RKO (cell line): Measurements from ENCODE around the gene SMARCD3.
A peak's percentile ranks its signal among the peaks of the same experiment; 100 is the strongest.

ENCODE experiments used
- DNase-seq: peaks from one replicate; pipeline ENCODE4 v3.0.0-alpha.2; 2016; ENCODE audit warnings: low spot score

Gene SMARCD3

DNA sequence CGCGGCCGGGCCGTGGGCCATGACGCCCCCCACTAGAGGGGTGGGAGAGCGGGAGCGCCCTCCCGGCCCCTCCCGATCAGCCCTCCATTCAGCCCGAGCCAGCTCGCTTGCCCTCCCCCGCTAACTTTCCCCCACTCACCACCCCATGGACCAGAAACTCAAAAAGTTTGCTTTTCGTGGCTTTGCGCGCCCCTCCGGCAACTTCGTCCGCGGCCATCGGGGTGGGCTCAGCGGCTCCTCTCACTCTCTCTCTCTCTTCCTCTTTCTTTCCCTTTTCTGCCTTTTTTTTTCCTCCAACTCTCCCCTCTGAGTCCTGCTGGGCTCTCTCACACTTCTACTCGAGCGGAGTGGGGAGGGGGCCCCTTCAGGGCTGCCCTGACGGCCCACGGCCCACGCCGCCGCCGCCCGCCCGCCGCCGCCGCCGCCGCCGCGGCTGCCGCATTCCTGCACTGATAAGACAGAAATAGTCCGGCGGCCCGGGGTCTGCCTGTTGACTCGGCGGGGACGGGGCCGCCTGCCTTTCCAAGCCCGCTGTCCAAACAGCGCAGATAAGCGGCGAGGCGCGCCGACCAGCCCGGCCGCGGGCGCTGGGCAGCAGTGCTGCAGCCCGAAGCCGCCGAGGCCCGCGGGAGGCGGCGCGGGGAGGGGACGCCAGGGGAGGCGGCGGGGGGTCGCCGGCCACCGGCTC lies at the start of gene SMARCD3:
Gene SMARCD3, minus strand, starts transcription at position 349 of the 688 bp plus-strand sequence. Its CDS starts 132 bp downstream, at position 217.
- DNase-seq = peak; percentile 52

DNA sequence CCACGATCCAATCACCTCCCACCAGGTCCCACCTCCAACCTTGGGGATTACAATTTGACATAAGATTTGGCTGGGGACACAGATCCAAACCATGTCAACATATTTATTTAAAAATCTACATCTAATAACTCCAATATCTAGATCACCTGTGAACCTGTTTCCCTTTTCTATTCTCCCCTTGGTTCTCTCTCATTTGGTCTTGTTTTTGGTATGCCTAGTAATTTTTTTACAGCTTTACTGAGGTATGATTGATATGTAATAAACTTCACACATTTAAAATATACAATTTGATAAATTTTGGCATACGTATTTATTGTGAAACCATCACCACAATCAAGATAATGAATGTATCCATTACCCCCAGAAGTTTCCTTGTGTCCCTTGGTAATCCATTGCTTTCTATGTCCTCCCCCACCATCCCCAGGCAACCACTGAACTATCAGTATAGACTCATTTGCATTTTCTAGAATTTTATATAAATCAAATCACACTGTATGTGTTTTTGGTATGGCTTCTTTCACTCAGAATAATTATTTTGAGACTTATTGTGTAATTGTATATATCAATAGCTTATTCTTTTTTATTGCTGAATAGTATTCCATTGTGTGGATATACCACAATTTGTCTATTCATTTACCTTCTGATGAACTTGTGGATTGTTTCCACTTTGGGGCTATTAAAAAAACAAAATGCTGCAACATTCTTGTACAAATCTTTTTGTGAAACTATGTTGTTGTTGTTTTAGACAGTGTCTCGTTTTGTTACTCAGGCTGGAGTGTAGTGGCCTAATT lies 47.9 kb upstream of the SMARCD3 start:
- DNase-seq = no peak

DNA sequence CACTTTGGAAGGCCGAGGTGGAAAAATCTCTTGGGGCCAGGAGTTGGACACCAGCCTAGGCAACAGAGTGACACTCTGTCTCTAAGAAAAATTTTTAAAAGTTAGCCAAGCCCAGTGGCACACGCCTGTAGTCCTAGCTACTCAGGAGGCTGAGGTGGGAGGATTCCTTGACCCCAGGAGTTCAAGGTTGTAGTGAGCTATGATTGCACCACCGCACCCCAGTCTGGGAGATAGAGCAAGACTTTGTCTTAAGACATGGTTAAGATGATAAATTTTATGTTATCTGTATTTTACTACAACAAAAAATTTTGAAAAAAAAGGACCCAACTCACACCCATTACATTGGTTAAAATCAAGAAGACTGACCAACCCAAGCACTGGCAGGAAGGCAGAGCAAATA lies 44.4 kb upstream of the SMARCD3 start:
- no peak for DNase-seq

DNA sequence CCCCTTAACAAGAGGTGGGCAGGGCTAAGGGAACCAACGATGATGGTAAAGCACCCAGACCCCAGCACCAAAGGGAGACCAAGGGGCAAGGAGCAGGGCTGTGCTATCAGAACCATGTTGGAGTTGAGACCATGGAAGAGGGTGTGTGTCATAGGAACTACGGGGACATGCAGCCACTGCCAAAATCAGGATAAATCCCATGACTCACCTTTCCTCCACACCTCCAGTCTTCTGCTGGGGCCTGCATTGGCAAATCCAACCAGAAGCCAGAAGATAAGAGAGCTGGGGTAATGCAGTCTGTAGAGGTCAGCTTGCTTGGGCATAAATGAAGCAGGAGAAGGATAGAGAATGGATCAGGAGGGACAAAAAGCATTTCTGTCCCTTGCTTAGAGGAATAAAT lies 42.7 kb upstream of the SMARCD3 start:
- DNase-seq = no peak

DNA sequence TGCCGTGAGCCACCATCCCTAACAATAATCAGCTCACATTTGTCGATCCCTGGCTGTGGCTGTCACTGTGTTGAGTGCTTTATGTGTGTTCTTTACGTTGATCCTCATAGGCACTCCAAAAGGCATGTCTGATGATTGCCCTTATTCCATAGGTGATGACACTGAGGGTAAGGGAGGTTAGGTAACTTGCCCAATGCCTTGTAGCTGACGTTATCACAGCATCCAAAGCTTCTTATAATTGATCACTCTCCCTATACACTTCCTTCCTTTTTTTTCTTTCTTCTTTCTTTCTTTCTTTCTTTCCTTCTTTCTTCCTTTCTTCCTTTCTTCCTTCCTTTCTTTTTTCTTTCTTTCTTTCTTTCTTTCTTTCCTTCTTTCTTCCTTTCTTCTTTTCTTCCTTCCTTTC lies 41.9 kb upstream of the SMARCD3 start:
- DNase-seq = no peak

DNA sequence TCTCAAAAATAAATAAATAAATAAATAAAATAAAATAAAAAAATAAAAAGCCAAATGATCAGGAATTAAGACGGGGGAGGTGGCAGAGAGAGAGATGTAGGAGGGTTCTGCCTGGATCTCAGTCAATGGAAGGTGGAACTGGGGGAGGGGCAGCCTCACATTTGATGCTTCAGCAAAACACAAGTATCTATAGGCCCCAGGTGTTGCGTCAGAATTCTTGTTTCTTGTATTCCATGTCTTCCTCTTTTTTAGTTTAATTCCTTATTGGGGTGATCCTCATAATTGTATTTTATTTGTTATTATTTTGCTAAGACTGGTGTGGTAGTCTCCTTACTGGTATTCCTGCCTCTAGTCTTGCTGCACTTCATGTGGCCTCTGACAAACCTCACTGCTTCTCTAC lies 41.4 kb upstream of the SMARCD3 start:
- DNase-seq = no peak

DNA sequence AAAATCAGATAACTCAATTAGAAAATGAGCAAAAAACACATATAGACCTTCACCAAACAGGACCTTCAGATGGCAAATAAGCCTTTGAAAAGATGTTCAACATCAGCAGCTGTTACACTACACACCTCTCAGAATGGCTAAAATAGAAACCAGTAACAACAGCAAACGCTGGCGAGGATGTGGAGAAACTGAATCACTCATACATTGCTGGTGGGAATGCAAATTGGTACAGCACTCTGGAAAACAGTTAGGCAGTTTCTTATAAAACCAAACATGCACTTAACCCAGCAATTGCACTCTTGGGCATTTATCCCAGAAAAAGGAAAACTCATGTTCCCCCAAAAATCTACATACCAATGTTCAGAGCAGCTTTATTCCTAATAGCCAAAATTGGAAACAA lies 37.7 kb upstream of the SMARCD3 start:
- no peak for DNase-seq

DNA sequence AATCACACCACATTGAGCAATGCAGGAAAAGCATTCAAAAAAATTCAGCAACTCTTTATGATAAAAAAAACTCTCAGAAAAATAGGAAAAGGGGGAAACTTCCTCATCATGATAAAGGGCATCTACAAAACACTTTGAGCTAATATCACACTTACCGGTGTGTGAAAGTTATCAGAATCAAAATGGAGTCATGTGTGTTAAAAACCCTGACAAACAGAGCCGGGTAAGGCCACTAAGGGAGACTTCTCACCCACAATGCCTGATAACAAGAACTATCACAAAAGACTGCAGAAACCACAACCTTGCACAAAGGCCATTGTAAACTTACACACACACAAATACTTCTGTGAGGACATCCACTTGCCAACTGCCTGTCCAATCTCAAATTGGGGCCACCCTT lies 34.8 kb upstream of the SMARCD3 start:
- no peak for DNase-seq

DNA sequence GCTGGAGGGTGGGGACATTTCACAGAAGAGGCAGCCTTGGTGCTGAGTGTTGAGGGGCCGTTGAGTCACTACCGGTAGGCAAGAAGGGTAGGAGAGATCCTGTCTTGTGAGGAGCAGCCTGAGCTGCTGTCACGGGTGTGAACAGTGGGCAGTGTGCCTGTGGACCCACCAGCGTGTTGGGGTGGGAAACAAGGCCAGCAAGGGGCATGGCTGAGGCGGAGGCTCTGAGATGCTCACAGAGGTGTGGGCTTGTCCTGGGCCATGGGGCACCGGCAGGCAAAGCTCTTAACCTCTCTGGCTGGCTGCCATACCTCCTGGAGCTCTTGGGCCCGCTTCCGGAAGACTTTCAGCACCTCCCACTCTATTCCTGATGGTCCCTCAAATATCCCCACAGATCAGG lies 33.6 kb upstream of the SMARCD3 start:
- no peak for DNase-seq

DNA sequence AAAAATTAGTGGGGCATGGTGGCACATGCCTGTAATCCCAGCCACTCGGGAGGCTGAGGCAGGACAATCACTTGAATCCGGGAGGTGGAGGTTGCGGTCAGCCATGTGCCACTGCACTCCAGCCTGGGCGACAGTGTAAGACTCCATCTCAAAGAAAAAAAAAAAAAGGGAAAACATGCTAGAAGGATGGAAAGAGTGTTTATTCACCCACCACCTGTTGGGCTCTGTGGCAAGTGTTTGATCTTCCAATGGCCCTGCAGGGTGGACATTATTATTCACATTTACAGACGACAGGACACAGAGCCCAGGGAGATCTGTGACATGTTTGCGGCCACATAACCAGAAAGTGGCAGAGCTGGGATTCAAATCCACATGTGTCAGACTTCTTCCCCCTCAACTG lies 33.2 kb upstream of the SMARCD3 start:
- DNase-seq = no peak

DNA sequence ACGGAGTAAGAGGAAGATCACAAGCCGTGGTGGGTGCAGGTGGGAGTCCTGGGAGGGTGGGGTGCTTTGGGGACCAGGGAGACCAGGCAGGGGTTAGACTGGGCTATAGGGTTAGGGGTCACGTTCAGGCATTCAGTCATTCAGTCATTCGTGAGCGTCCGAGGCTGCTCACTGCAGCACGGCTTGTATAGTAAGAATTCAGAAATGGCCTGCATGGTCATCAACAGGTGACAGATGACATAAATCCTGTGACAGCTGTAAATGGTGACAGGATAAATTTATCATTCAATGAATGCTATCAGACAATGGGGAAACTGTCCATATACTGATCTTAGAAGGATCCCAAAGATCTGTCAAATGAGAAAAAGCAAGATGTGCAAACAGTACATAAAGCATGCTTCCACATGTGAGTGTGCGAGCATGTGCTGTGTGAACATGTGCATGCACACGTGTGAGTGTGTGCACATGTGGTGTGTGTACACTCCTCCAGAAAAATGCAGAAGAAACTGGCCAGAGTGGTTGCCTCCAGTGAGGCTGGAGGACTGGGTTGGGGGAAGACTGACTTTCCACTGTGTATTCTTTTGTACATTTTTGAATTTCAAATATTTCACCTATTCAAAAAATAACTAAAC lies 32.0 kb upstream of the SMARCD3 start:
- DNase-seq = no peak

DNA sequence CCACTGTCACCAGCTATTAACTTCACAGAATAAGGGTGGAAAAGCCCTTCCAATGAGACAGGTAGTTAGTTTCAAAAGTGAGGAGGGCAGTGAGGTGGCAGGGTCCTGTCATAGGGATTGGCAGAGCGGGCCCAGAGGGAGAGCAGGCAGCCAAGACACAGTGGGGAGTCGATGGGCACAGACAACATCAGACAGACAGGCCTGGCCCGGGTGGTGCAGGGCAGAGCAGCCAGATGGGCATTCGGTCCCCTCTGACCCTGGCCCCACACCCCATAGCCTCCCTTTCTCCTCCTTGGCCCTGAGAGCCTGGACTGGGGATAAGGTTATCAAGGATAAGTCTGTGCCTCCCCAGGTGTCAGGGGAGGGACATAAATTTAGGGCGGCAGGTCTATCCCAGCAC lies 31.4 kb upstream of the SMARCD3 start:
- no peak for DNase-seq

DNA sequence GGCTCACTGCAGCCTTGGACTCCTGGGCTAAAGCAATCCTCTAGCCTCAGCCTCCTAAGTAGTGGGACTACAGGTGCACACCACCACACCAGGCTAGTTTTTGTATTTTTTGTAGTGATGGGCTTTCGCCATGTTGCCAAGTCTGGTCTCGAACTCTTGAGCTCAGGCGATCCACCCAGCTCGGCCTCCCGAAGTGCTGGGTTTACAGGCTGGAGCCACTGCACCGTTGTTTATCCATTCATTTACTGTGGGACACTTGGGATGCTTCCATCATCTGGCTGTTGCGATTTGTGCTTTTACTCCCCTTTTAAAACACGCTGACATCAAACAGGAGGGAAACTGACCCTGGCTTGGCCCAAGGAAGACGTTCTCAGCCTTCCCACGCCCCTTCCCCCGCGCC lies 30.5 kb upstream of the SMARCD3 start:
- DNase-seq = no peak

DNA sequence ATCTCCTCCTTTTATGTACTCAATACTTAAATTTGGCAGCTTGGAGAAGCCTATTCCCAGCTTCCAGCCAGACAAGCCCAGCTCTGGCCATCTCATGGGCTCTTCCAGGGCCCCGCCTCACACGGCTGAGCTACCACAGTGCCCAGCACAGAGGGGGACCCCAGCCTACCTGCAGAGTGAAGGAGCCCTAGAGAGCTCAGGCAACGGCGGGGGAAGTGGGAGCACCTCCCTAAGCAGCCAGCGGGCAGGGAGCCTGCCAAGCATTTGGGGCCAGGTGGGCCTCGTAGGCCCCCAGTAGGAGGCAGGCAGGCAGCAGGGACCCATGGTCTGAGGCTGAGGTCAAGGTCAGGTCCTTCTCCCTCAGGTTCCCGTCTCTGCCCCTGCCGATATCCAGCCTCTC lies 29.1 kb upstream of the SMARCD3 start:
- no peak for DNase-seq

DNA sequence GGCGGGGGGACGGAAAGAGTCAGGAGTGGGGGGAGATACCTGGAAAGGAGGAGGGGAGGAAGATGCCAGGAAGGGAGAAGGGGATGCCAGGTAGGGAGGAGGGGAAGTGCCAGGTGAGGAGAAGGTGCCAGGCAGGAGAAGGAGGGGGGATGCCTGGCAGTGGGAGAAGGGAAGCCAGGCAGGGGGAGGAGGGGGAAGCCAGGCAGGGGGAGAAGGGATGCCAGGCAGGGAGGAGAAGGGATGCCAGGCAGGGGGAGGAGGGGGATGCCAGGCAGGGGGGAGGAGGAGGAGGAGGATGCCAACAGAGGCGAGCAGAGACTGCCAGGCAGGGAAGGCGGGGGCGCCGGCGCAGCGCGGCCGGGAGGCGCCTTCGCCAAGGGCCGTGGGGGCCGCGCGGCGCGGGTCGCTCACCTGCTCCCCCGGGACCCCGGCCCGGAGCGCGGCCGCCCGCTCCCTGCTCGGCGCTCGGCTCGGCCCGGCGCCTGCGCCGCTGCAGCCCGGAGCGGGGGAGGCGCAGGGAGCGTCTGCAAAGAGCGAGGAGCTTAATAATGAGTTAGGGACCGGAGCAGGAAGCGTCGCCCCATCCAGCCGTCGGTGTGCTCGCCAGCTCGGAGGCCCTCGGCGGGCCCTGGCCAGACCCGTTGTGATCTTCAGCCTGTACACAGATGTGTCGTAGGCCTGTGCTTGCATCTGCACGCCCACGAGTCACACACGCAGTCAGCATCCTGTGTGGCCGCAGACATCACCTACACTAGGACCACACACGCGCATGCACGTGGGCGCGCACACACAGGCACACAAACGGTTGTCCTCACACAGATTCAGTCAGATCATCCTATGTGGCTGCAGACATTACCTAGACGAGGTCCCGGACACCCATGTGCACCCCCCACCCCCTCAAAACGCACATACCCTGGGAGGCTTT lies 28.4 kb upstream of the SMARCD3 start:
- DNase-seq = peak; percentile 87

DNA sequence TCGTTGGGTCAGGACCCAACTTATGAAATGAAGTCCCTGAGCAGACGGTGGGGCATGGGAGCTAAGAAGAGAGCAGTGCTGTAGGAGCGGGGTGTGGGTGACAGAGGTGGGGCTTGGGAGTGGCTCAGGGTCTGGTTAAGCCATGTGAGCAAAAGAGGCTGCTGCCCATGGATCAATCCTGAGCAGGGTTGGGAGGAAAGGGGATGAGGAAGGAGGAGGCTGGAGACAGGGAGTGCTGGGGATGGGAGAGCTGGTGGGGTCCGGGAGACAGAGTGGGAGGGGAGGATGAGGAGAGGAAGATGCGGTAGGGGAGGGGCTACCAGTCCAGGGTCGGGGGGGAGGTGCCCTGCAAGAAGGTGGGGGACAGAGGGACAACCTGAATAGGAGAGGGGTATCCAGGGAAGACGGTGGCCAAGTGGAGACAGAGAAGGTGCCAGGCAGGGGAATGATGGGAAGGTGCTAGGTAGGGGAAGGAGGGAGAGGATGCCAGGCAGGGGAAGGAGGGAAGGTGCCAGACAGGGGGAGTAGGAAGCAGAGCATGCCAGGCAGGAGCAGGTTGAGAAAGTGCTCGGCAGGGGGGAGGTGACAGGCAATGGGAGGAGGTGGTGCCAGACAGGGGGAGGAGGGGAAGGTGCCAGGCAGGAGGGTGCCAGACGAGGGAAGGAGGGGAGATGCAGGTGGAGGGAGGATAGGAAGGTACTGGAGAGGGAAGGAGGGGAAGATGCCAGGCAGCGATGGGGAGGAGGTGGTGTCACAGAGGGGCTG lies 27.5 kb upstream of the SMARCD3 start:
- no peak for DNase-seq

DNA sequence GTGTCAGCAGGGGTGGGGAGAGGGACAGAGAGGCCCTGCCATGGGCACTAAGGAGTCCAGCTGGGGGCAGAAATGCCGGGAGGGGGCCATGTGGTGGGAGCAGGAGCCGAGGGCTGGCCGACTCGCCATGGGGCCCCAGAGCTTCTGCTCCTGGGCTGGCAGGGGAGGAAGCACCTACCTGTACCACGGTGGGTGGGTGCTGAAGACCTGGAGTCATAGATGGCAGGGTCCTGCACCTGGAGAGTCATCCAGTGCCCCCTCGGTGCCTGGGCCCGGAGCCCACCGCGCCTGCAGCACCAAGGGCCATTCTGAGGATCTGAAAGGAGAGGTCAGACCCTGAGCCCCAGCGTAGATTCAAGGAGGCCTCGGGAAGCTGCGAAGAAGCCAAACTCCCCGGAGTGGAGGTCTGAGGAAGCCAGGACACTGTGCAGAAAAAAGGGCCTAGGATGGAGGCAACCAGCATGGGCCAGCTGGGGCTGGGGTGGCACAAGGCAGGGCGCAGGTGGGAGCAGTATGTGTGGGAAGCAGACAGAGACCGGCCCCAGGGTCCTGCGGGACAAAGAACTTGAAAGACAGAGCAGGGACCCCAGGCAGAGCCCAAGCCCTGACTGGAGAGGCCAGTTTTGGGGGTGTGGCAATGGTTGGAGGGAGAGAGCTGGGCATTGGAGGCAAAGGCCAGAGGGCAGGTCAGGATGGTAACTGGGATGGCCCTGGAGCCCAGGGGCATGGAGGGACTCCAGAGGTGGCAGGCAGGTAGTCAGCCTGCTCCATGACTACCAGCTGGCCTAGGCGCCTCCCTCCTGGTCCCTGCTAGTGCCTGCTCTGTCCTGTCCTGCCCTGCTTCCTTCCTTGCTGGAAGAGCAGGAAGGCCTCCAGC lies 26.7 kb upstream of the SMARCD3 start:
- DNase-seq = no peak

DNA sequence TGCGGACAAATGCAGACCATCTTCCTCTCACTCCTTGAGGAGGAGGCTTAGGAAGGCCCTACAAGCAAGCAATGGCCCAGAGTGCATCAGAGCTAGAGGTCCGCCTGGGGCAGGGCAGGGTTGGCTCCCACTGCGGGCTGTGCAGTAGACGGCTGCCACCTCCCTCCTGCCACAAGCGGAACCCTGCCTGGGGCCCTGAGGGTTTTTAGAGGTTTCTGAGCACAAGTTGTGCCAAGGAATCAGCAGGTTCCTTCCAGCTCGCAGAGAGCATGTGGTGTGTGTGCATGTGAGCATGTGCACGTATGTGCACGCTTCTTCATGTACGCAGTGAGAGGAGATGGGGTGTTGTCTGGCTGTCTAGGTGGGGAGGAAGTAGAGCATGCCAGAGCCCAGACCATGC lies 25.9 kb upstream of the SMARCD3 start:
- DNase-seq = no peak

DNA sequence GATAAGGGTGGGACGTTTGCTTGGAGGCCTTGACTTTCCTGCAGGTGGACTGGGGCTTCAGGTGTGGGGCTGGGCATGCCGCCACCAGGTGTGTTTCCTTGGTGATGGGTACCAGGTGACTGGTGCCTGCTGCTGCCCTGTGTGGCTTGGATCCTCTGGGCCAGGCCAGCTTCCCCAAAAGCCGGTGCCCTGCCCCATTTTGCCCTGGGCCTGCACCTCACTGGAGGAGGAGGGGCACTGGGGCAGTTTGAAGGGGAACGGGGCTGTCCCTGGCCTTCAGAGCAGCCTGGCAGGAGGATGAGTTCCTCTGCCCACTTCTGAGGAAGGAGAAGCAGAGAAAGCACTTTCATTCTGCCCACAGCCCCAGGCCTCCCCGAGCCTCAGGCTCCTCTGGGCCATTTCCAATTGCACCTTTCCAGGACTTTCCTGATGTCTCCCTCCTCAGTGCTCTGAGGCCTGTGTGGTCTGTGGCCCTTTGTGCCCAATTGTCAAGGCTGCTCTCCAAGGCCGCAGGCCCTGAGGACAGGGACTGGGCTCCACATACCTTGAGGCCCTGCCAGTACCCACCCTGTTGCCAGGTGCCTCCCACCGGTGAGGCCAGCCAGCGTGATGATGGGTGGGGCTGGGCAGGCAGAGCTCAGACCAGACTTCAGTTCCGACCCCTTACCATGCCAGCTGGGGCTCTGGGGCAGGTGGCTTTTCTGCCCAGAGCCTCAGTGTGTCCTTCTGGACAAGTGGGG lies 25.3 kb upstream of the SMARCD3 start:
- DNase-seq = no peak

DNA sequence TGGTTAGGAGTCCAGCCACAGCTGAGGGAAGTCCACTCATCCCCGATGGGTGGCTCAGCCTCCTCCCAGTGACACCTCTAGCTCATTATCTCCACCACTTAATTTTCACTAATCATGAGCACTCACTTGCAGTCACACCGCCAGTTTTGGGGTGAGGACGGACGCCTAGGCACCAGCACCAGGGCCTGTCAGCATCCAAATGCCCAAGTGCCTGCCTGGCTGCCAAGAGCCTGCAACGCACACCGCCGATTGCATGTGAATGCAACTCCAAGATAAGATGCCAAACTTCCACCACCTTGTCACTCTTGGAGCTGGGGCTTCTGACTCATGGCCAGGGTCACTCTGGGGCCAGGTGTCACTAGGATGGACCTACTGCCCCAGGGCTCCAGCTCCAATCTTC lies 24.4 kb upstream of the SMARCD3 start:
- no peak for DNase-seq
